HuH-7.5 (cell line): Measurements from ENCODE around the gene IRX2.

Source experiments
- DNase-seq: peaks from one replicate; pipeline ENCODE4 v3.0.0; 2011; ENCODE audit warnings: low spot score

IRX2 gene

DNA sequence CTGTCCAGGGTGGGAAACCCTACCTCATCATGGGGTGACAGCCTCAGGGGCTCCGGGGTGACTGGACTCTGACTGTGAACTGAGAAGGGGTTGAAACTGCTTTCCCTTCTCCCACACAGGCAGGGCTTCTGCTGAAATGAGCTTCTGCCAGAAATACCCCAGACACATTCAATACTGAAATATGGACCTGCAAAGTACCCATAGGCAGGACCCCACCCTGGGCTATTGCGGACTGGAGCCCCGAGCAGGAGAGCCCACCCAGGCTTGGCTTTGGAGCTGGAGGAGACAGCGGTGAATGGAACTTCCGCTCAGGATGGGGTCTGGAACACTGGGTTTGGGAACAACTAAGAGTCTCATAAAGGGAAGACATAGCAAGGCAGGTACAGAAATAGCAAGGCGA is 37.5 kb downstream of the IRX2 start:
- DNase-seq = no peak

DNA sequence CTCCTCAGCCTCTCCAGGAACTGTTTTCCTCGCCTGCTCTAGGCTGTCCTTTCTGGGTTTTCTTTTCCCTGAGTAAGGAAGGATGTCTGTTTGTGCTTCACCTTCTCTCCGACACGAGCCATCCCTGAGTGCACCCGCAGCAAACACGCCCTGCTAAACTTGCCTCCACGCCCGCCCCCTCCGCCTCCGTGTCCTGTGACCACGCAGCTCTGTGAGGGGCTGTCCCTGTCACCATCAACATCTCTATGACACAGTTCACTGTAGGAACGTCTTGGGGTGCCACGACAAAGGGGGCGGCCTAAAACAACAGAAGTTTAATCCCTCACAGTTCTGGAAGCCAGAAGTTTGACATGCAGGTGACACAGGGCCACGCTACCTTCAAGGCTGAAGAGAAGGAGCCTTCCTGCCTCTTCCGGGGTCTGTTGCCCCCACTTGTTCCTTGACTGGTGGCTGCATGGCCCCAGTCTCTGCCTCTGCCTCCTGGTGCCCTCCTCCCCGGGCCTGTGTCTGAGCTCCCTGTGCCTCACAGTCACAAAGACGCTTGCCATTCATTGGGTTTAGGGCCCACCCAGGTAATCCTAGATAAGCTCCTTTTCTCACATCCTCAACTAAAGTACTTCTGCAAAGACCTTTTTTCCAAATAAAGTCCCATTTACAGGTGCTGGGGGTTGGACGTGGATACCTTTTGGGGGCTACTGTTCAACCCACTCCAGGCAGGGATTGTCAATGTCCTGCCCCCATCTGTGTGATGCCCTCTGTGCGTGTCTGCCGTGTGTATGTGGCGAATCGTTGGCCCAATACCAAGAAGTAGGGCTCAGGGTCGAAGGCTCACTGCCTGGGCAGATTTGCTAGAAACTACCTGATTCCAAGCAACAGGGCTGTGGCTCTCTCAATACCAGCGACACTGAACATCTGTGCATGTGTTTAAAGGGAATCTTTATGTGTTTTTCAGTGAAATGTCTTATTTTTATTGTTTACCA is 39.7 kb downstream of the IRX2 start:
- DNase-seq = no peak

DNA sequence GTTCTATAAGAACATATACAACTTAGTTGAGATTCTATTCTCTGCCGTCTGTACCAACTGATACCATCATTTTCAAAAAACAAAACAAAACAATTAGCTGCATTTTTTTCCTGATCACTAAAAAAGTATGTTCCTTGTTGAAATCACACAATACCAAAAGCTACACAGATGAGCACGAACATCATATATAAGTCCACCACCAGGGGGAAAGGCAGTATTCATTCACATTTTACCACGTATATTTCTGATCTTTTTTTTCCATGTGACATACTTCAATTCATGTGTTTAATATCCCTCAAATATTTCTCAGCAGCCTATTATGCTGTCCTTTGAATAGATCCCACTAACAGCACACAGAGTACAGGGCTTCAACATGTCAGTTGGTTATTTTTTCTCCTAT is 40.6 kb downstream of the IRX2 start:
- DNase-seq = no peak

DNA sequence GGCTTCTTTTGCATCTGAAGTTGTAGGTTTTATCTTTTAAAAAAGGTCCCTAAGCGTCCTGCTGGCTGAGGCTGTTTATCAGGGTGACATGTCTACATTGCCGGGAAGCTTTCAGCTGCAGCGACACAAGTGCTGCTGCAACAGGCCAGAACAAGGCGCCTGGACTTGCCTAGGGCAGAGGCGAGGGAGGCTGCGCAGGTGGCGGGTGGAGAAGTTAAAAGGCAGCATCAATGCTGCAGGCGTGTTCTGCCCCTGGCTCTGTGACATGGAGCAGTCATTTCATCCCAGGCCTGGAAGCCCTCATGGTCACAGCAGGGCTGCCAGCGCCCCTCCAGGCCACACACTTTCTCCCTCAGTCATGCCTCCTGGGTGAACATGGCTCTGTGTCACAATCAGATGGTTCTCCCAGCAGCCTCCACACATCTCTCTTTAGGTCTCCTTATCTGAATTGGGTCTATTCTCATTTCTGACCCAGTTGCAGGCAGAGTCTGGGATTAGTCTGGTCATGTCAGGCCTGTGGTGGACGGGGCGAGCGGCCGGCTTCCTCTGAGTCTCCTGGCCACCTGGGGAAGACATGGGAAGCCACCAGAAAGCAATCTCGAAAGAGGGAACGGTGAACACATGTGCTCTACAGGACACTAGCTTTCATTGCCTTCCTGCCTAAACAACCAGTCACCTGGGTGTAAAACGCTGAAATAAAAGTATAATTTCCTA is 41.3 kb downstream of the IRX2 start:
- no peak for DNase-seq

DNA sequence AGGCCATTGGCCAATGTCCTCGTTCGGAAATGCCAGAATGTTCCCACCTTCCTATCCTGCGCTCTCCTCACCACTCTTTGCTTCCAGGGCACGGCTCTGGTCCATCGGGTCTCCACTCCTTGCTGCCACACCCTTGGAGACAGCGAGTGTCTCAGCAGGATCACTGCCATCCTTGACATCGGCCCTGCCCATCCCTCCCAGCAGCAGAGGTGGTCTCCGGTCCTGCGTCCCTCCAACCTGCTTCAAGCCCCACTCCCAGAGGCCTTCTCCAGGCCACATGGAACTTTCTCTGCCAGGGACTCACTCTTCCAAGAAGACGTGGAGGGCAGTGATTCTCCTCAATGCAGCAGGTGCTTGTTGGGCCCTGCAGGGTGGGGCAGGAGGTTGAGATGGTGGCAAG is 42.7 kb downstream of the IRX2 start:
- DNase-seq = no peak

DNA sequence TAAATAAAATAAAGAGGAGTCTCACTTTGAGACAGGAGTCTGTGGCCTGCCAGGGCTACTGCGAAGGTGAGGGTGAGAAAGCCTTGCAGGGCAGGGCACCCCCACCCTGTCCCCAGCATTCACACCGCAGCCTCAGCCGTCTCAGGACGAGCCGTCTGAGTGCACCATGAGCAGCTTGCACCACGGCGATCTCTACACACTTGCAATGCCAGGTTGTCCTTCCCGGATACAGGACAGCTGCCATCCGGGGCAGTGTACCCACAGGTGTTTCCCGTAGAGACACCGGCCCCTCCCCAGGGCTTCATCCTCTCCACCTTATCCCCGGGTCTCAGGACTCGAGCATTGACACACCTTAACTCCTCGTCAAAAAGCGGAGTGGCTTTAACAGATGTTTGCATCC is 43.3 kb downstream of the IRX2 start:
- DNase-seq = no peak

DNA sequence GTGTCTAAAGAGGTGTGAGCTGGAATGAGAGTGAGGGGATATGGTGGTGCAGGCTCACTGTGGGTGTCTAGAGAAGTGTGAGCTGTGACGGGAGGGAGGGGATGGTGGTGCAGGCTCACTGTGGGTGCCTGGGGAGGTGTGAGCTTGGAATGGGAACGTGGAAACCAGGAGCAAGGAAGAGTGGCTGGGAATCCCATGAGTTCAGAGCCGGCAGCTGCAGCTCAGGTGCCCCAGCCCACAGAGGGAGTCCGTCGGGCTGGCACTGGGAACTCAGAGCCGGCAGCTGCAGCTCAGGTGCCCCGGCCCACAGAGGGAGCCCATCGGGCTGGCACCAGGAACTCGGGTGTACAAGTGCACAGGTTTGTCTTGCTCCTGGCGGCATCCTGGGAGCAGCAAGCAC is 45.6 kb downstream of the IRX2 start:
- DNase-seq = no peak

DNA sequence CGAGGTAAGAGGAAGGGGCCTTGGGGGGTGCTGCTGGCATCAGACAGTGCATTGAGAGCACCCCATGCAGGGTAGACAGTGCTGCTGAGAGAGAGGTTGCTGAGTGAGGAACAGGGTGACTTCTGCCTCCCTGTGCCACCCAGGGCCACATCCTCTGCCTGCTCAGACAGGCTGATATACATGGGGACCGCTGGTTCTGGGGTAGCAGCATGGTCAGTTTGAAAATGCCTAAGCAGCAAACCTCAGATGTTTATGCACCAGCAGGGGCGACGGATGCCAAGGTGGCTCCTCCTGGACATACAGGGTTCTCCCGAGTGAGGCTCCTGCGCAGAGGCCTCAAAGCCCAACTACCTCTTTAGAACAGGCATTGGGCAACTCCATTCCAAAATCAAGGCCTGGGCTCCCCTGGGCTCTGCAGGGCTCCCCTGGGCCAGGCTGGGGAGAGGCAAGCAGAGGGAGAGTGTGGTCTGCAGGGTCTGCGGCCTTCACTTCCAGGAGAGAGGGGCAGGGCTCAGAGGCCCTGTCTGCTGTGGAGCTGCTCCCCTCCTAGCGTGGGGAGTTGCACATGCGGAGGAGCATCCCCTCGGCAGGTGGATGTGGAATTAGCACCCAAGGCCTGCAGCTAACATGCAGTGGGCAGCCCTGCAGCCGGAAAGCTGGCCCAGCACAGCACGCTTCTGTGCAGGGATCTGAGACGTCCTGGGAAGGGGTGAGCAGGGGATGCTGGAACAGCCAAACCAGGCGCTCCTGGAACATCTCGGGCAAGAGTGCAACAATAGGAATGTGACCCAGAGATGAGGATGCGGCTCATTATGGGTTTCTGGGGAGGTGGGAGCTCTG is 46.5 kb downstream of the IRX2 start:
- no peak for DNase-seq

DNA sequence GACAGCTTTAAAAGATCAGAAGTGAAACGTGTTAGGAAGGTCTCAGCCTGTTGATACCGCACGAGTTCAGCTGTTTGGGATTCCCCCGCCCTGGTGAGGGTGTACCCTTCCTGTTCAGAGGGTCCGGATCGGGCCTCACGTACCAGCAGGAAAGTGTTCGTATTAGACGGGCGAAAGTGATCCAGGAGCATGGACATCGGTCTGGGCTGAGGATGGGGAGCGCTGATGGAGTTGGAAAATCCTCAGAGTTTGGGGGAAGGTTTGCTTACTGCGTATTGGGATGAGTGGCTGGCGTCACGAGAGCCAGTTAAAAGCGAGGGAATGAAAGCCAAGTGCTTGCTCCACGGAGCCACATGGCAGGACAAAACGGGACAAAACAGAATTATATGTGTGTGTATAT is 47.4 kb downstream of the IRX2 start:
- no peak for DNase-seq

DNA sequence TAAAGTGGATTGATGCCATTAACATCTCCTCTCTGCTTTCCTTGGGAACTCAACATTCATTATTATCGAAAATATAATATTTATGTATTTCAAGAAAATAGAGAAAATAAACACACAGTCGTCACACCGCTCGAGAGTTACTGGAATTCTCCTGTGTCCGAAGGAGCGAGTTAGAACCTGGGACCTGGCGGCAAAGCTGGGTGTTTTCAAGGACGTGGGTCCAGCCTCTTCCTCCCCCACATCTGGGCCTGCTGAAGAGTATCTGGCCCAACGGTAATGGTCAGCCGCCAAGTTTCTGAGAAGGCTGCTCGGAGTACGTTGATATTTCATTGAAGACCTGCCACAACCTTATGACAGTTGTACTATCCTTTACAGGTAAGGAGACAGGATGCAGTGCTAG is 47.9 kb downstream of the IRX2 start:
- no peak for DNase-seq

DNA sequence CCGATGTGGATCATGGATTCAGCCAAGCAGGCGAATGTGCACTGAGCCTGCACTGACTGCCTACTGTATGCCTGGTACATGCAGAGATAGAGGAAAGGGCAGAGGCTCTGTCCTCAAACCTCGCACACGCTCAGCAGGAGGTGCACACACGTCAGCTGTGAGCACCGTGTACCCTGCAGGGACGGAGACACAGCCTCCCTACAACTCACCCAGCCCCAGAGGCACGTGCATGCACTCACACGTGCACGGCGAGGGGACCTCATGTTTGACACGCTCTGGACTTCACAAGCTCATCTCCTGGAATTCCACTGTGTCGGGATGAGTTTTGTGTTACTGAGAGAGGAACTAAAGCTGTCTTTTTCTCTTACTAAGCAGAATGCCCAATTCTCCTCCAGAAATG is 48.4 kb downstream of the IRX2 start:
- no peak for DNase-seq

DNA sequence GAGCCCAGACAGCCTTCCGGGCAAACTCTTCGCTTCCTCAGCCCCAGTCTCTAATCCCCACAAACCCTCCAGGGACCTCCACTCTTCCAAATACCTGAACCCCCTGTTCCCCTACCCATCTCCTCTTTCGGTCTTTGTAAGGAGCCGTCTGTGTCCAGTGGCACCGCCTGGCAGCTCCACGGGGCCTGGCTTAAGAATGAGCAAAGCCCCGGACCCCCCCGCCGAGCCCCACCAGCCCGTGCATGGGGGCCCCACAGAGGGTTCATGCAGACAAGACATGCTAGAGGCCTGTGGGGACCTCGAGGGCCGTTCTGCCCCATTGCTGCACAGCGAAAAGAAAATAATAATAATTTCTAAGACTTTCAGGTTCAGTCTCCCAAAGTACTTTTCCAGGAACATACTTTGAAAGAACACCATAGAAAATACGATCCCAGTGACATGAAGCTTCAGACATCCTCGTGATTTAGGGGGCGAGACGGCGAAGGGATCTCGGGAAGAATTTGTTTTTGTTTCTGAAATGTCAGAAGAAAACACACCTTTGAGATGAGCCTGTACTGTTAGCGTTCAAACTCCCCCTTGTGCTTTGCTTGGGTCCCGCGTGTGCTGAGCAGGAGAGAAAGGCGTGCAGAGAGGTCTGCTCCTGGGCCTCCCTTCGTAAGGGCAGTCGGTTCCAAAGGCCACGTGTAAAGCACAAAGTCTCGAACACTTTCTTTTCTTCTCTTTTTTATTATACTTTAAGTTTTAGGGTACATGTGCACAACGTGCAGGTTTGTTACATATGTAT is 49.2 kb downstream of the IRX2 start:
- DNase-seq = no peak

DNA sequence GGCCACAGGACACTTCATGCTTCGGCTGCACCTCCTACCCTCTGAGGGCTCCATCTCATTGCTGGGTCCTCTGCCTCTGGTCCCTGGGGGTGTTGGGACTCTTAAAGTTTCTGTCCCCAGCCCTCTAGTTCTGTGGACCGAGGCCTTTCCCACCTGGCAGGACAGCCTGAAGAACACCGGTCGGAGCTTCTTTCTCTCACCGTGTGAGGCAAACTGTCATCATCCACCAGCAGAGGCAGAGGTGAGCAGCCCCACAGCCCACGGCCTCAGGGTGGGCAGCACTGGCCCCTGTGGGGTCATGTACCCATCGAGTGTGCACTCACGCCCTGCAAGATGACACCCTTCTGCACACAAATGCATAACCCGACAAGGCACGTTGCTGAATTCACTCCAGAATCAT is 49.9 kb downstream of the IRX2 start:
- DNase-seq = no peak

DNA sequence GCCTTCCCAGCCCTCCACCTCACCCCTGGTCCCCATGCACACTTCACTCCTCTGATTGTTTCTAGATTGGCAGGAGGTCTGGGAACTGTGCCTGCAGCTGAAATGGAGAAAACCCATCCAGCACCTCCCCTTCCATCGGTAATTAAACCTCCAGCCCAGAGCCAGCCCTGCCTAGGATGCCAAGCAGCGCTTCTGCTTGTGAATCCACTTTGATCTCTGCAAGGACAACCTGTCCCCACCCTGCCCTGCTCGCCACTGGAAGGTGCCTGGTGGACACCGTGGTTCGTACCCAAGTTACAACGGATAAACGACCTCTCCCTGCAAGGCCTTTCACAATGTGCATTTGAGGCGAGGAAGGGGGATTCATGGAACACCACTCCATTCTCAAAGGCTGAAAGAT is 50.6 kb downstream of the IRX2 start:
- DNase-seq = no peak

DNA sequence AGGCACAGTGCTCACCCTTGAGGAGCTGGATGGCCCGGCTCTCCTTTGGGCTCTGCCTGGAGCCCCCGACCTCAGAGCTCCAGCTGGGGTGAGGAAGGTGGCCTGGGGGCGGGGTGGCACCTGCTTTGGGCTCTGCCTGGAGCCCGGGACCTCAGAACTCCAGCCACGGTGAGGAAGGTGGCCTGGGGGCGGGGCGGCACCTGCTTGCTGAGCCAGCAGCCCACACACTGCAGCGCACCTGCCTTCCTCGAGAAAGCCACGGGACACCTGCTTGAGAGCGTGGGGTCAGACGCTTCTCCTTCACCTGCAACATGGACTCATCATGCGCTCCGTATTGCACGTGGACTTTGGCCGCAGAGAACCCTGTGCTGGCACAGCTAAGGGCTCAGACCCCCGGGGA is 51.8 kb downstream of the IRX2 start:
- DNase-seq = no peak

DNA sequence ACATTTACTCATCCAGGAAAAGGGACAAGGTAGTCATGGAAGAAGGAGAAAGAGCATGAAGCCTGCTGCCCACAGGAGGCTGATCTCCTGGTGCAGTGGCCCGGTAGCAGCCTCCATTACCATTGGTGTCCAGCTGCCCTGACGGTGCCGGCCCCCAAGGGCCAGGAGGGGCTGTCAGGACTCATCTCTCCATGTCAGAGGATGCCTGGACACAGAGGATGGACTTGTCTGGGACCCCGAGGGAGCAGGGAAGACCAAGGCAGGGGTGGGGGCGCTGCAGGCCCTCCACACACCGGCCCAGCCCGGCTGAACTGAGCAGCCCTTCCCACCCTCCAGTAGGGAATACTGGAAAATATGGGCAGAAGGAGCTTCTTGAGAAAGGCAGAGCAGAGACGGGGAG is 52.2 kb downstream of the IRX2 start:
- no peak for DNase-seq

DNA sequence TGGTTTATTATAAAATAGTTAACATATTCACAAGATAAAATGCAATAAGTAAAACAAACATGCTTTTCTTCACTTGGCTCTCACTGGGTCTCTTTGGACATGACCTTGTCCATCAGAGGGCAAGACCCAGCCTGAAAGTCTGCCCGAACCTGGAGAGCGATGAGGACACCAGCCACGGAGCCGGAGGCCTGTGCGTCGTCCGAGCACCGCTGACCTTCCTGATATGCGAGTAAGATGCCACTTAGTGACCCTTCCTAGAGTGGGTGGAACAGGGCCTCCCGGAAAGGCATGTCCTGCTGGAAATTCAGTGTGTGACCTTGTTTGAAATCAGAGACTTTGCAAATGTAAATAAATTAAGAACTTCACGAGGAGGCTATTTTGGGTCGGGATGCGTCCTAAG is 52.9 kb downstream of the IRX2 start:
- no peak for DNase-seq

DNA sequence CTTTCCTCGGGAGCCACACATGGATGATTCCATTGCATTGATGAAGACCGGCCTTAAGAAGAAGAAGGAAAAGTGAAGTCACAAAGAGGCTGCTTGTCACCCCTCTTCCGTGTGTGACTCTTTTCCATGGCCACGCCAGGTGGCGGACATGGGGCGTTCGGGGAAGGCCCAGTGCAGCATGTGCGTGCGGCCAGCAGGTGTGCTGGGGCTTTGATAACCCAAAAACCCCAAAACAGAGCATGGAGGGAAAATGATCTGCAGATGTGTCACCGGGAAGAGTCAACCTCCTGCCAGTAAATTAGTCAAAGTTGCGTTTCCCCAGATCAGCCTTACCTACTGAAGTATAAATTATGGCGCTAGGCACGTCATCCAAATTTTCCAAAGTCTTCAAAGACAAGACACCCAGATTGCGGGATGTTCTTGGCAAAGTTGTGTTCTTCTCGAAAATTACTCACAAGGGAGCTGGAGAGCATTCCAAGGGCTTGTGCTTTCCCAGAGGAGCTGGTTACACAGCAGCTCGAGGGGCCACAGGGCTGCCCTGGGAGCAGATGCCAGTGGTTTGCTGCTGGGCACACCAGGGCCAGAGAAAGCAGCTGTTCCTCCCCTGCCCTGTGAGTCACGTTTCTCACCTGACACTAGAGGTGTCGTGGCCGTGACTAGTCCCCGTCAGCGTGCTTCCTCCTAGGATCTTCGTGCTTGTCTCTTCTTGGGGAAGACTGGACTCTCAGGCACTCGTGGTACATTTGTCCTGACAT is 53.9 kb downstream of the IRX2 start:
- DNase-seq = no peak

DNA sequence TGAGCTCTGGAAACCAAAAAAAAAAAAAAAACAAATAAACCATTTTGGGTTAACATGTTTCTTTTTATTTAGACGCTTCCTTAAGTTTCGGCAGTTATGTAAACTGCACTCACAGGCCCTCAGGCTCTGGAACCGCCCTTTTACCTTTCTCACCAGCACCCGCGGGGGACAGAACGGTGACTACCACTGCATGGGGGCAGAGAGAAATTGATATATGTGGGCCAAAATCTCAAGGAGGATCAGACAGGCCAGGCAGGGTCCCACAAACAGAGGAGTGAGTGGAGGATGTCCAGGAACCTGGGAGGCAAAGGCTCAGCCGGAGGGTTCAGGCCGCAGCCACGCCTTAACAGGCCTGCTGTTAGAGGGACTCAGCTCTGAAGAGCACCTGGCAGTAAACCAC is 54.4 kb downstream of the IRX2 start:
- no peak for DNase-seq
